Activated gamma-delta T cell treated with anti-CD3 and anti-CD28 coated beads, Interleukin-2, amount 50 U/mL, for 16 hours (primary cell): ENCODE results near the gene CD300A.

ENCODE experiments used
- DNase-seq: peaks from one replicate; pipeline ENCODE4 v3.0.0-alpha.2; 2020; ENCODE audit warnings: low read depth

Gene CD300A

DNA sequence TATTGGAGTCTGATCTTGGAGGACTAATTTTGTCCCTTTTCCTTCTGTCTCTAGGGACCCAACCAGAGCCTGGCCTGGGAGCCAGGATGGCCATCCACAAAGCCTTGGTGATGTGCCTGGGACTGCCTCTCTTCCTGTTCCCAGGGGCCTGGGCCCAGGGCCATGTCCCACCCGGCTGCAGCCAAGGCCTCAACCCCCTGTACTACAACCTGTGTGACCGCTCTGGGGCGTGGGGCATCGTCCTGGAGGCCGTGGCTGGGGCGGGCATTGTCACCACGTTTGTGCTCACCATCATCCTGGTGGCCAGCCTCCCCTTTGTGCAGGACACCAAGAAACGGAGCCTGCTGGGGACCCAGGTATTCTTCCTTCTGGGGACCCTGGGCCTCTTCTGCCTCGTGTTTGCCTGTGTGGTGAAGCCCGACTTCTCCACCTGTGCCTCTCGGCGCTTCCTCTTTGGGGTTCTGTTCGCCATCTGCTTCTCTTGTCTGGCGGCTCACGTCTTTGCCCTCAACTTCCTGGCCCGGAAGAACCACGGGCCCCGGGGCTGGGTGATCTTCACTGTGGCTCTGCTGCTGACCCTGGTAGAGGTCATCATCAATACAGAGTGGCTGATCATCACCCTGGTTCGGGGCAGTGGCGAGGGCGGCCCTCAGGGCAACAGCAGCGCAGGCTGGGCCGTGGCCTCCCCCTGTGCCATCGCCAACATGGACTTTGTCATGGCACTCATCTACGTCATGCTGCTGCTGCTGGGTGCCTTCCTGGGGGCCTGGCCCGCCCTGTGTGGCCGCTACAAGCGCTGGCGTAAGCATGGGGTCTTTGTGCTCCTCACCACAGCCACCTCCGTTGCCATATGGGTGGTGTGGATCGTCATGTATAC lies 26.5 kb upstream of the CD300A start:
- no peak for DNase-seq

DNA sequence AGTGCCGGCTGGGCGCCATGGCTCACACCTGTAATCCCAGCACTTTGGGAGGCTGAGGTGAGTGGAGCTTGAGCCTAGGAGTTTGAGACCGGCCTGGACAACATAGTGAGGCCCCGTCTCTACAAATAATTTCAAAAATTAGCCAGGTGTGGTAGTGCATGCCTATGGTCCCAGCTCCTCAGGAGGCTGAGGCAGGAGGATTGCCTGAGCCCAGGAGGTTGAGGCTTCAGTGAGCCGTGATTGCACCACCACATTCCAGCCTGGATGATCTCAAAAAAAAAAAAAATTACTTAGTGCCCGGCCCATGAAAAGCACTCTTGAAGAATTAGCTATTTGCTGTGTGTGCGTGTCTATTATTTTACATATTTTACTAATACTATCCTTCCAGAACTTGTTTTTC lies 24.9 kb upstream of the CD300A start:
- DNase-seq, result no peak

DNA sequence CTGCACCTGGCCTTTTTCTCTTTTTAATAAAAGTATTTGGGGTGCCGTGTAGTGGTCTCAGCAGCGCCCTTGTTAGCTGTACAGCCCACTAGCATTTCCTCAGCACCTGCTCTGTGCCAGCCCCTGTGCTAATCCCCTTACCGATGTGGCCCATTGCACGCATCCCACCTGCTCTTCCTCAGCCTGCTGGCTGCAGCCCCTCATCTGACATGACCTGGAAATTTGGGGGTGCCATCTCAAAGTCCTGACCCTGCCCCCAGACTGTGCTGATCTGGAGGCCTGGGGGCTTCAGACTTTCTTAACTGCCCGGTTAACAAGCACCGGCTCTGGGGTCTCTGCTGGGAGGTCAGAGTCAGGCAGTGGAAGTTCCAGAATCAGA lies 24.2 kb upstream of the CD300A start:
- DNase-seq, result no peak

DNA sequence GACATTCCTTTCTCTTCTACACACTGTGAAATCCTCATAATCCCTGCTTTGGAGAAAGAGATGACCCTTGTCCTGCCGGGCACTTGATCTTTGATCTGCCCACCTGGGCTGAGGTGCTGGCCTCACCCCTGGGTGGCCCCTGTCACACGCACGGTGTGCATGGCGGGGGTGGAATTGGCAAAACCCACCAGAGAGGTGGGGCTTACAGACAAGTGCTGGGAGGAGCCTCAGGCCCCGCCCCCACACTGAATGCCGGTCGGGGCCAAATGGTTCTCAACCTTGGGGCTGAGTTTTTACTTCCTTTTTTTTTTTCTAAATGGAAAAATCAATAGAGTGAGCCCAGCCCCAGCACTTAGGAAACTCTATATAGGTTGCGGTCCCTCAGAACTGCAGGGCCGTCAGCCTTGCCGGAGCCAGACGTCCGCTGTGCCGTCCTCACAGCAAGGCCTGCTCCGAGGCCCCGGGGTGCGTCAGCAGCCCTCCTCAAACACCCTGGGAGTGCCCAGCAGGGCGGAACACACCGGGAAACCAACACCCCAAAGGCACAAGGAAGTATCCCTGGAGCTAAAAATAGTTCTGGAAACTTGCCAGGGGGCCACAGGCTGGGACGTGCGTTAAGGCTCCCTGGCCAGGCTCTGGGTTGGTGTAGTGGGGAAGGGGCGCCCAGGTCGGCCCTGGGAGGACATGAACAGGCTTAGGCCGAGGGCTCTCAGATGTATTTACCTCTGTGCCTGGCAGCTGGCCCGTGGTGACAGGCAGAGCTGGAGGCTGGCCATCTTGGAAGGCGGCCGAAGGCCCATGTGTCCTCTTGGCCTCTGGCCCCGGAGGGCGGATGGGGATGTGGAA lies 23.5 kb upstream of the CD300A start:
- DNase-seq, result no peak

DNA sequence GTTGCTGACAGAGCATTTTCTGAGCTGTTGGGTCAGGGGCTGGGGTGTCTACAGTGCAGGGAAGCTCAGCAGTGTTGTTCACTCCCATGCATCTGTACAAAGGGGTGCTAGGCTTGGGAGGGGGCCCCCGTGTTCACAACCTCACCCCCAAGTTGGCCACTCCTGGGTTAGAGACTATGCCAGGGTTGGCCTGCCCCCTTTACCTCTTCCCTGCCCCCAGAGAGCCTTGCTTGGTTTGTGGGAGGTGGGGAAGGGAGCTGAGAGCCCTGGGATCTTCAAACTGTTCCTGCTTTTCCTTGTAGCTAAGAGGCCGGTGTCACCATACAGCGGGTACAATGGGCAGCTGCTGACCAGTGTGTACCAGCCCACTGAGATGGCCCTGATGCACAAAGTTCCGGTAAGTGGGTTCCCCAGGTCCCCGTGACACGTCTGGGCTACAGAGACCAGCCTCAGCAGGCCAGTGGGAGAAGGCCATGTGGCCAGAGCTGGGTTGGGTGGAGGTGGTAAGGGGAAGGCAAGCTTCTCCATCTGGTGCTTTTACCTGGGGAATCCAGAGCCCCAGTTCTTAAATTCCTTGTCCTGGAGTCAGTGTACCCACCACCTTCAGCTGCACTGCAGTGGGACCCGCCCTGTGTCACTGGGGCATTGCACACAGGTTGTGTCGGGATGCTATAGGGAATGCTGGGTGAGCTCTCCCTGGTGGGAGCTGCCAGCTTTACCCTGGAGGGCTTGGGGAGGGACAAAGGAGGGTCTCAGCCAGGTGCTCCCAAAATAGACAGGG lies 22.7 kb upstream of the CD300A start:
- no peak for DNase-seq

DNA sequence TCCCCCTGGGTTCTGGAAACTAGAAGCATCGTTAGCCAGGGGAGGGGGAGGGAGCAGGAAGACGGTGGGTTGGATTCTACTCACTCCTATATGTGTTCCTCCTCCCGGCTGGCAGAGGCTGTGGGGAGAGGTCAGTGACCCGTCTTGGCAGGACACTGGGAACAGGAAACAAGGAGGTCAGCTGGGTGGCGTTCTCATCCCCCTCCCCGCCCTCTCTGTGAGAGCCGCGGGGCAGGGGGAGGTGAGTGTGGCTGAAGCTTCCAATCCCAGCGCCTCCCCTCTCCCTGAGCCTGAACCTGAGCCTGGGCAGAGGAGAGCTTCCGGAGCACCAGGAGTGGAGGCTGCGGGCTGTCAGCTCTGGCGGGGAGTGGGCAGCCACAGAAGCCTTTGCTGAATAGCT lies 22.0 kb upstream of the CD300A start:
- DNase-seq, result no peak

DNA sequence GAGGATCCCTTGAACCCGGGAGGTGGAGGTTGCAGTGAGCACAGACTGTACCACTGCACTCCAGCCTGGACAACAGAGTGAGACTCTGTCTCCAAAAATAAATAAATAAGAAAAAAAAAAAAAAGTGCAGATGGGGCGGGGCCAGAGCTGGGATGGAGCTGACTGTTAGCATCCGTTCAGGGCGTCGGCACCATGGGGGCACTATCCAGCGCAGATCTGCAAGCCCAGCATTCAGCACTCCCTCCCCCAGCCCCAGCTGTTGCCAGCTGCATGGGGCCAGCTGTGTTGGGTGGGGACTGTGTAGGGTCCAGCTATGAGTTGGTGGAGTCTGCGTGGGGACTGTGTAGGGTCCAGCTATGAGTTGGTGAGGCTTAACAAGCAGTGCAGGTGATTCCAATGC lies 21.3 kb upstream of the CD300A start:
- no peak for DNase-seq

DNA sequence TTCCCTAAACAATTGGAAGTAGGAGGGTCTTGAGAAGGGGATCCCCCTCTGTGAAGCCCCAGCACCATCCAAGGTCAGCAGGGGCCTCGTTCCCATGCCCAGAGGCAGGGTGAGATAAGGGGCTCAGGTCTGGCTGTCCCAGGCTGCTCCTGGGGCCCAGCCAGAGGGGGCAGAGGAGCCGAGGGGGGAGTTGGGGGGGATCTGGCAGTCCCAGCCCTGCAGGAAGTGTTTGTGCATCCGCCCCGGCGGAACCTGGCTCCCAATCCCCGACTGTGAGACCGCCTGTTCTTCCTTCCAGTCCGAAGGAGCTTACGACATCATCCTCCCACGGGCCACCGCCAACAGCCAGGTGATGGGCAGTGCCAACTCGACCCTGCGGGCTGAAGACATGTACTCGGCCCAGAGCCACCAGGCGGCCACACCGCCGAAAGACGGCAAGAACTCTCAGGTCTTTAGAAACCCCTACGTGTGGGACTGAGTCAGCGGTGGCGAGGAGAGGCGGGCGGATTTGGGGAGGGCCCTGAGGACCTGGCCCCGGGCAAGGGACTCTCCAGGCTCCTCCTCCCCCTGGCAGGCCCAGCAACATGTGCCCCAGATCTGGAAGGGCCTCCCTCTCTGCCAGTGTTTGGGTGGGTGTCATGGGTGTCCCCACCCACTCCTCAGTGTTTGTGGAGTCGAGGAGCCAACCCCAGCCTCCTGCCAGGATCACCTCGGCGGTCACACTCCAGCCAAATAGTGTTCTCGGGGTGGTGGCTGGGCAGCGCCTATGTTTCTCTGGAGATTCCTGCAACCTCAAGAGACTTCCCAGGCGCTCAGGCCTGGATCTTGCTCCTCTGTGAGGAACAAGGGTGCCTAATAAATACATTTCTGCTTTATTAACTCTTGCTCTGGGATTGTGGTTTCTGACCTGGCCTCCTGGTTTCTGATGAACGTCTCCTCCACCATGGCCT lies 19.6 kb upstream of the CD300A start:
- DNase-seq, result no peak

DNA sequence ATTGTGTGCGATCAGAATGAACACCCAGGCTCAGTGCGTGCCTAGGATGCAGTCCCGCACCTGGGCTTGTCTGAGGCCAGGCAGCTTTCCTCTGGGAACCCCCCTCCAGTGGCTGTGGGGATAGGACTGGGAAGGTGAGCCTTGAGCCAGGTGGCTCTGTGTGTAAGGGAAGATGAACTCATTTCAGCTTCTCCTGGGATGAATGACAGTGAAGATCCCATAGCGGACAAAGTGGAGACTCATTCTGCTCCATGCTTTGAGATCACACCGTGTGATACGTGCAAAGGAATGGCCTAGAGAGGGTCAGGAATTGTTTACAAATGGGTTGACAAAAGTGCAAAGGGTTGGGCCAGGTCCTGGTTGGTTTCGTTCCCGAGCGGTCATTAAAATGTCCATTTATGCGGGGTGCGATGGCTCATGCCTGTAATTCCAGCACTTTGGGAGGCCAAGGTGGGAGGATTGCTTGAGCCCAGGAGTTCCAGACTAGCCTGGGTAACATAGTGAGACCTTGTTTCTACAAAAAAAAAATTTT lies 18.7 kb upstream of the CD300A start:
- DNase-seq, result no peak

DNA sequence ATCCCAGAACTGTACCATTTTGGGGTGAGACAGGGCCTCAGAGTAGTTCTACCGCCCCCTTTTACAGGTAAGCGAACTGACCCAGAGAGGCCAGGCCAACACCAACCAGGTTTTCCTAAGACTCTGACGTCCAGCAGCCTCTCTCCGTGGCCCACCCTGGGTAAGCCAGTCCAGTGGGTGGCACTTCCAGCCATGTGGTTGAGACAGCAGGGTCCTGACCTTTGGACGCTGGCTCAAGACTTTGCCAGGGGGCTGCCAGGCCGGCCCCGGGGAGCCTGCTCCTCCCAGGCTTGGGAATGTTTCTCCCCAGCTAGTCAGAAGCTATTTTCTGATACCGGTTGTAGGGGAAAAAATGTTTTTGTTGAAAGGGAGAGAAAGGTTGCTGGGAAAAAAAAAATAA lies 17.7 kb upstream of the CD300A start:
- no peak for DNase-seq

DNA sequence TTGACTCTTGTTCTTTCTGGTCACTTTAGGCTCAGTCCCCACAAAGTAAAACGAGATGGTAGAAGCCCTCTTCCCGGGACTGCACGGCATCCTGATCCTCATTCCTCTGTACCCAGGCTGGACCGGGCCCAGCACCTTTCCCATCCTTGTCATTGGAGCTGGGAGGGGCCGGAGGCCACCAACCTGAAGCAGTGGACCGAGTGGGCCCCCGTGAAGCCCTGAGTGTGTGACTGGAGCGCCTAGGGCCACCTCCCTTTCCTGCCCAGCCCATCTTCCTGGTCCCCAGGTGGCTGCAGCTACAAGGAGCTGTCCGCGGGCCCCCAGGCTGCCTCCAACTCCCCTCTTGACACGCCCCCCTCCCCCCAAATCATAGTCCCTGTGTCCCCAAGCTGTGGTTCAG lies 17.1 kb upstream of the CD300A start:
- DNase-seq, result no peak

DNA sequence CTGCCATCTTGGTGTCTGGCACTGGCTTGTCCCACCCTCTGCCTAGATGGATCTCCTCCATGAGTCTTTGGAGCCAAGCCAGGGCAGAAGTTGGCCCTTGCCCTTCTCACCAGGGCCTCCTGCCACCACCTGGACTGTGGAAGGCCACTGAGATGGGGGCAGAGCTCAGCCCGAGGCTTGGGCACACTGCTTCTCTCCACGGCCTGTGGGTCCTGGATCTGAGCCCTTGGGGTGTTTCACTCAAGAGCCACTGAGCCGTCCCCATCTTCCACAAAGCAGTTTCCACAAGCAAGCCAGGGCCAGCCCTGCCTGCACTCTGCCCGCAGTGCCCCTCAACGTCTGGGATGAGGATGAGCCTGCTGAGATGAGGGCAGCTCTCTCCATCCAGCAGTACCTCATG lies 16.7 kb upstream of the CD300A start:
- DNase-seq, result no peak

DNA sequence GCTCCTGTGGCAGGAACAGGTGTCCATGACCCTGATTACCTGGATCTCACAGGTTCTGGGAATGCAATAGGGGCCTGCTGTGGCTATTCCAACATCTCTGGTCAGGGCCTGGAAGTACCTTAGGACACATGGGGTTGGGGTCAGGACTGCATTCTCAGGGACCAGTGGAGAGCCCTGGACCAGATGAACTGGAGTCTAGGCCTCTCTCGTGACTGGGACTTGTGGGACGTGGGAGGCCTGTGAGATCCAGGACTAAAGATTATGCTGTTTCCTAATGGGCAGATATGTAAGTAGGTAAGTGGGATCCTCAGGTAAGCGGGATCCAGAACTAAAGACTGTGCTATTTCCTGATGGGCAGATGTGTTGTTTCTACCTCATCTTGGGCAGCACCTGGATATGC lies 16.2 kb upstream of the CD300A start:
- DNase-seq, result no peak

DNA sequence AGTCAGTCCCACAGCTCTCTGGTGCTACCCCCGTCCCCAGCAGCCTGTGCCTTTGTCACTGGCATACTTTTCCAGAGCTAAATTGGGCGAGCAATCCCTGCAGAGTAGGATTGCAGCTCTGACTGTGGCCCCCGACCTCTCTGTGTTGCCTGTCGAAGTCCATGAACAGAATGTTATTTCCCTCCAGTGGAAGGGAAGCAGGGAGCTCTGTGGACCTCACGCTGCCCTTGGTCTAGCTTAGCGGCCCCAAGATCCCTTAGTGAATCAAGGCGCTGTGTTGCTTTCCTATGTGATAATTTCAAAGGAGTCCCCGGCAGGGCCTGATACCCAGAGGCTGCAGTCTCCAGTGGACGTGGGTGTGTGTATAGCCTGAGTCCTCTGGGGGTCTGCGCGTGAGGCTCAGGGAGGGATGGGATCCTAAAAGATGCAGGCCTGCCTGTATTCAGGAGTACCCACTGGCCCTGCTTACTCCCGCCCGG lies 15.5 kb upstream of the CD300A start:
- no peak for DNase-seq

DNA sequence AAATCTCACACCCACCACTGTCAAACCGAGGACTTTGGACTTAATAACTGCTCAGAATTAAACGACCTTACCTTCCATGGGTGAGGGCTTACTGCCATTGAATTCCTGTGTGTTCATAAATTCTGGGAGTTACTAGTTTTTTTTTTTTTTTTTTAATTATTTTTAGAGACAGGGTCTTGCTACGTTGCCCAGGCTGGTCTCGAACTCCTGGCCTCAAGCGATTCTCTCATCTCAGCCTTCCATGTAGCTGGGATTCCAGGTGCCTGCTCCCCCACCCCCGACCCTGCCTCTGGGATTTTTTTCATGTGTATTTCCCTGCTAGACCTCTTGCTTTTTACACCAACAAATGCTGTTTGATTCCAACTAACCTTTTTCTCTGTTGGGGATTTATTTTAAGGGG lies 14.9 kb upstream of the CD300A start:
- DNase-seq, result no peak

DNA sequence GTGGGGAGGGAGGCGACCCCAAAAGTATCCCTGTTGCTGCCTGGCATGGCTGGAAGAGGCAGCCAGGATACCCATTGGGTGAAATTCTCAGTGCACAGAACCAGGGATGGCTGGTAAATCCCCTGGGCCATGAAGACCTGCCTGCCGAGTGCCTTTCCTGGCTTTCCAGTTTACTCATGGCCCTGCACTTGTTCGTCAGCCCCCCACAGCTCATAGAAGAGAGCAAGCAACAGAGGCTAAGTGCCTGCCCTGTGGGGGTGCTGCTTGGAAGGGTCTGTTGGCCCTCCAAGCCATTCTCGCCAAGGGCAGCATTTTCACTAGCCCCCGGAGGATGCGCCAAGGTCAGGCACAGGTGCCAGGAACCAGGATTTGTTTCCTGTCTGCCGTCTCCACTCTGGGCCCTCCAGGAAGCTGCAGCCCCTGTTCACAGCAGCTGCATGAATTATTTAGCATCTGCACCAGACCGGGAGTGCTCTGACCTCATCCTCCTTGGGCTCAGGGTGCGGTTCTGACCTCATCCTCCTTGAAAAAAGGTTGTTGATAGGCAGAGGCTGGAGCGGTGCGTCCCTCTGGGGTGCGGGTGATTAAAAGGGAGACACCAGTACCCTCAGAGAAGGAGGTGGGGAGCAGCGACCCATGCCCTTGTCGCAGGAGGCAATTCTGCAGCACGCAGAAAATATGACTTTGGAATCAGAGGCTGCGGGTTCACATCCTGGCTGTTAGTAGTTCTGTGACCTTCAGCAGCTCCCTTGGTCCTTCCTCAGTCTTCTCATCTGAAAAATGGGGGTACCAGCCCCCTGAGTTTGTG lies 14.2 kb upstream of the CD300A start:
- no peak for DNase-seq

DNA sequence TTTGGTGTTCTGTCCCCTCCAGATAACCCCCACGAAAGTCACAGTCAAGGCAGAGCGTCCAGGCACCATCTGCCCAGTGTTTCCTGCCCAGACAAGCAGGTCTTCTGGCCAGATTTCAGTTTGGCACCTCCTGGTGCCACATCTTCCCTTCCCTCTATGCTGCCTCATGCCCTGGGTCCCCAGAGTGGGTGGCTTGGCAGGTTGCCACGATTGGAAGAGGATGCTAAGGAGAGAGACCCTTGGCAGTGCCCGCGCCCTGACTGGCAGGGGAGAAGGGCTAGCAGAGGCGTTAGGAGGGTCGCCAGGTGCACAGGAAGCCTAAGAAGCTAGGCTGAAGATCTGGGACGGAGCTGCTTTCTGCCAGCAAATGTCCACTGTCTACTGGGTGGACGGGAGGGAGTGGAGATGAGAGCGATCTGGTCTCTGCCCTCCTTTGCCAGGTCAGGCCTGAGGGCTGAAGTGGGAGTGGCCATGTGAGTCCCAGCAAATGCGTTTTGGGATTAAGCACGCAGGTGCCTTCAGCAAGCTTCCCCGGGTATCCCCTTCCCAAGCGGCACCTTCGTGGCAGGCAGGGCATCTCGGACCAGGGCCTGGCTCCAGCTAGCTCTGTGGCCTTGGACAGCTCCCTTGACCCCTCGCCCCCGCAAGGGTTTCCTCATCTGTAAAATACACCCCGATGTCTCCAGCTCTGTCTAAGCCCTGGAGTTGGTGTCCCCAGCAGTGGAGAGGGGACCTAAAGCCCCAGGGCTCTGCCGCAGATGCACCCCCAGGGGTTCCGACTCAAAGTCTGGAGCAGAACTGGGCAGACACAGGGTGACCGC lies 13.4 kb upstream of the CD300A start:
- DNase-seq, result no peak

DNA sequence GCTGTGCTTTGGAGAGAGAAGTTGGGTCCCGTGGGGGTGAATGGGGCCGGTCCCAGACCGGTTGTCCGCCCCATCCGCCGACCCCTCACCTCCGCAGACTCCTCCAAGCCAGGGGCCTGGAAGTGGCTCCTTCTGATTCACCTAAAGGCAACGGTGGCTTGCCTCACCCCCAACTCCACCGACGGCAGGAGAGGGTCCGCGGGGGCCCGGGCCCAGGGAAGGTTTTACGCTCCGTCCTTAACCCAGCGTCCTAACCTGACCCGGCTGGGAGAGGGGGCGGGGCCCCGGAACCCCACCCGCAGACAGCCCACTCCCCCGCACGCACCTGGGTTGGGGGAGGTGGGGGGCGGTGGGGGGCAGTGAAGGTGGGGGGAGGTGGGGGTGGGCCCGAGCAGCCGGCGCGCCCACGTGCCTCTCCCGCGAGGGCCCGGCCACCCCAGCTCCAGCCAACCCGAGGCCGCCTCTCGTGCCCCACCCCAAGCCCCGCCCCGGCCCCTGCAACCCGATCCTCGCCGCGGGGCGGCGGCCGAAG lies 12.7 kb upstream of the CD300A start:
- no peak for DNase-seq
